Measurements from ENCODE around the gene EXOC3. TPM values are rescaled to one million over a fixed set of nuclear protein-coding genes. Genes with fewer than 3 reads are reported as not detected.

Gene EXOC3
- total RNA-seq, 1 experiment from 2014 or later: 60.1 TPM

- H3K4me3 Mint-ChIP-seq: no peak overlapping the region
- no peak for DNase-seq (ENCODE audit: low spot score)
- no peaks in the 10 kb centered on the region for H3K36me3 Mint-ChIP-seq
- ChIA-PET CTCF (interaction anchor here (1.2 to 5.2 kb wide), 2 partner anchors 16 to 20 kb away, joined by 3 to 73 read pairs; no protein-coding TSS in a partner anchor), POLR2A (no interaction called here)
- TF ChIP-seq ZNF396 (CRISPR knock-in tag; IDR thresholded peaks at IDR 0.05; ENCODE audit: borderline replicate concordance): no peak
- no peak for TF ChIP-seq ZNF232 (CRISPR knock-in tag; IDR thresholded peaks at IDR 0.05)
- TF ChIP-seq NR2C2 (CRISPR knock-in tag; IDR thresholded peaks at IDR 0.05): no peak
- TF ChIP-seq RORB (CRISPR knock-in tag; IDR thresholded peaks at IDR 0.05): no peak
- TF ChIP-seq ATF3 (CRISPR knock-in tag; conservative IDR thresholded peaks at IDR 0.05): no peak
- no peak for TF ChIP-seq FOXP1 (CRISPR knock-in tag; IDR thresholded peaks at IDR 0.05; ENCODE audit: borderline replicate concordance)
- no peak for TF ChIP-seq NFE2L1 (CRISPR knock-in tag; IDR thresholded peaks at IDR 0.05)
- no peak for TF ChIP-seq ELF4 (CRISPR knock-in tag; IDR thresholded peaks at IDR 0.05; ENCODE audit: low read depth)
- no peaks in the 10 kb centered on the region for H3K9me3 Mint-ChIP-seq
- H3K27ac Mint-ChIP-seq: peak overlapping the region; percentile 10; the same call in 1 of the 2 replicates
- H3K27me3 Mint-ChIP-seq (ENCODE audit: low read depth): no peaks in the 10 kb centered on the region
- H3K4me1 Mint-ChIP-seq: peaks cover 15% of the 10 kb centered on the region
- ATAC-seq: no peak
Observed at GRCh38 chr5:410911-411517, 32.0 kb upstream of the EXOC3 start.

GRCh38 chr5:411728-412127 is 31.2 kb upstream of the EXOC3 start:
- TF ChIP-seq NFYB (CRISPR knock-in tag; conservative IDR thresholded peaks at IDR 0.05; ENCODE audit: low read depth) (no peak), MYBL2 (CRISPR knock-in tag; IDR thresholded peaks at IDR 0.05) (no peak), TP53 (CRISPR knock-in tag; IDR thresholded peaks at IDR 0.05) (no peak), SMAD3 (CRISPR knock-in tag; IDR thresholded peaks at IDR 0.05; ENCODE audit: borderline replicate concordance) (no peak), USF1 (CRISPR knock-in tag; IDR thresholded peaks at IDR 0.05) (no peak), ZNF138 (CRISPR knock-in tag; conservative IDR thresholded peaks at IDR 0.05) (no peak), CREM (CRISPR knock-in tag; IDR thresholded peaks at IDR 0.05) (no peak), ZNF532 (CRISPR knock-in tag; IDR thresholded peaks at IDR 0.05; ENCODE audit: borderline replicate concordance) (no peak)
- Mint-ChIP-seq H3K27ac (no peak overlapping the region), H3K36me3 (no peaks in the 10 kb centered on the region), H3K9me3 (no peaks in the 10 kb centered on the region), H3K4me1 (peaks cover 15% of the 10 kb centered on the region), H3K27me3 (ENCODE audit: low read depth) (no peaks in the 10 kb centered on the region), H3K4me3 (no peak overlapping the region)
- CTCF ChIA-PET: interaction anchor here (1.0 to 5.2 kb wide), 3 partner anchors 17 to 127 kb away, joined by 3 to 73 read pairs (median 3); no protein-coding TSS in a partner anchor
- DNase-seq (ENCODE audit: low spot score) (peak; percentile 18), ATAC-seq (no peak)
- POLR2A ChIA-PET: interaction anchor here (1.1 kb wide), 1 partner anchor 10 kb away, joined by 3 read pairs; no protein-coding TSS in a partner anchor

All from WTC11 (cell line).